Measurements from ENCODE around the gene IQSEC3.
"Not testable (repeated sequence)": the region's sequence is repeated elsewhere in the genome, so short reads cannot be mapped to it uniquely, and the experiment has no call there.

Gene IQSEC3

GRCh38 chr12:52902-53734 is 13.4 kb upstream of the IQSEC3 start:
- DNase-seq (ENCODE audit: low spot score), result not testable (repeated sequence)

DNA sequence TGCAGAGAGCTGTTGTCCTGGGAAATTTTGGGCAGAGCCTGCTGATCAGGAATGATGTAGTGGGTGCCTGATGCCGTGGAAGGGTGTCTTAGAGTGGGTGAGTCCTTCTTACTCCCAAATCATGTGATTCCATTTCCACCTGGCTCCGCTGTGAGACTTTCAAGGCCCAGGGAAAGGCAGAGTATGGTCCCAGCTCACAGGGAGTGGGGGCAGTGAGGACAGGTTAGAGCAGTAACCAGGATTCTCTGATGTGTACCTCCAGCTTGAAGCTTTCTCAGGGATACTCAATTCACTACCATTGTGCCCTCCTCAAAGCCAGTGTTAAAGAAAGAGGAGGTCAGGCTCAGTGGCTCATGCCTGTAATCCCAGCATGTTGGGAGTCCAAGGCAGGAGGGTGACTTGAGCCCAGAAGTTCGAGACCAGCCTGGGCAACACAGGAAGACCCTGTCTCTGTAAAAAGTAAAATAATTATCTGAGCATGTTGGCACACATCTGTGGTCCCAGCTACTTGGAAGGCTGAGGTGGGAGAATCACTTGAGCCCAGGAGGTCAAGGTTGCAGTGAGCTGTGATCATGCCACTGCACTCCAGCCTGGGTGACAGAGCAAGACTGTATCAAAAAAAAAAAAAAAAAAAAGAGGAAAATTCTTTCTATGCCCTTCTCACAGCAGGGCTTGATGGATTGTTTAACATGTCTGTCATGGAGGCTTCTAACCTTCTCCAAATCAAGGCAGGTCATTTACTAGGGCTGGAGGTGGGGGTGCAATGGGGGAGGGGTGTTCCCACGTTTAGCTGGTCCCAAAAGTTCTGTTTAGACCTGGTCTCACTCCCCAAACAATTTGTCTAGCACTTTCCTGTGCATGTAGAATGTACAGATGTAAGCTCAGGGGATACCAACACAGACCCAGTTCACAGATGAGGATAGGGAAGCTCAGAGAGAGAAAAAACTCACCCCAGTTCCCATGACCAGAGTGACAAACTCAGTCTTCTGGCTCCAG is 12.5 kb upstream of the IQSEC3 start:
- DNase-seq (ENCODE audit: low spot score), result no peak

GRCh38 chr12:54750-55535 is 11.6 kb upstream of the IQSEC3 start:
- no peak for DNase-seq (ENCODE audit: low spot score)

DNA sequence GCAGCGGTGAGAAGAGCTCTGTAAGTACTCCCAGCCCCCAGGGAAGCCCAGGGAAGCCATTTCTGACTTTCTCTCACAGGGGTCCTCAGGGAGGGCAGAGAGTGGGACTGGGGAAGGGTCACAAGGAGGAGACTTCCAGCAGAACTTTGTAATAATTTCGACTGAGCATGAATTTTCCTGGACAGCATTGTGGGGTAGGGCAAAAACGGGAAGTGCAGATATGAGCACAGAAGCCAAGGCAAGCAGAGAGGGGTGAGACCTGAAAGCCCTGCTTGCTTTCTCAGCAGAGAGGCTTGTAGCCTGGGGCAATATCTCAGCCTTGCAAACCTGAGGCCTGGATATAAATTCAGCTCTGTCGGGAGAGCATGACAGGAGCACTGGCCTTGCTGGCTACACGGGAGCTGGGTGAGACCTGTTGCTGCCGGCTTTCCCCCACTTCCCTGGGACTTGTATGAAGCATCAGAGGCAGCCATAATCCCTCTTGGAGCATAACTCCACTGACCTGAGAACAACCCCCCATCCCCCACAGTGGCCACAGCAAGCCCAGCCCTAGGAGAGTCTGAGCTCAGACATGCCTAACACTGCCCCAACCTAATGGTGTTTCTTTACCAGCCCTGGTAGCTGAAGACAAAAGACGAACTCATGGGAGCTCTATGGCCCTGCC is 9.8 kb upstream of the IQSEC3 start:
- DNase-seq (ENCODE audit: low spot score), result no peak

GRCh38 chr12:57539-57938 is 9.0 kb upstream of the IQSEC3 start:
- DNase-seq (ENCODE audit: low spot score), result no peak

- no peak for DNase-seq (ENCODE audit: low spot score)
Observed at GRCh38 chr12:58832-59231, 7.7 kb upstream of the IQSEC3 start.

- not testable (repeated sequence) for DNase-seq (ENCODE audit: low spot score)
Observed at GRCh38 chr12:61845-62244, 4.7 kb upstream of the IQSEC3 start.

- not testable (repeated sequence) for DNase-seq (ENCODE audit: low spot score)
Observed at GRCh38 chr12:65491-66063, 990 bp upstream of the IQSEC3 start.

GRCh38 chr12:66782-67504 is 376 bp downstream of the IQSEC3 start:
- not testable (repeated sequence) for DNase-seq (ENCODE audit: low spot score)

- DNase-seq (ENCODE audit: low spot score), result not testable (repeated sequence)
Observed at GRCh38 chr12:69677-70076, 3.1 kb downstream of the IQSEC3 start.

DNA sequence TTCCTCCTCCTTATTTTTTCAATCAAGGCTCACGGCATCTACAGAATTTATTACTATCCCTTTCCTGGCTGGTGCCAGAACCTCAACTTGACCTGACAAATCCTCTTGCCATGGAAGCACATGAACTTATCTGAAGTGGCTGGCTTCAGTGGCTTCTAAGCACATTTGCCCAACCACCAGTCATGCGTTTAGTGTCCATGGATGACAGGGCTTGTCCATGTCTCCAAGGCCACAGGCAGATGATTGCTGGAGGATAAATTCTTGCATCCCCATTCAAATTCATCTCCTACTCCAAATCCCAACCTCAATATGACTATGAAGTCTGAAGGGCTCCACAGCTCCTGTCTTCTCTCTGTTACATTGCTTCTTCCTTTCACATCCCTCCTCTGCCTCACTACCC is 4.0 kb downstream of the IQSEC3 start:
- not testable (repeated sequence) for DNase-seq (ENCODE audit: low spot score)

GRCh38 chr12:72018-72417 is 5.5 kb downstream of the IQSEC3 start:
- DNase-seq (ENCODE audit: low spot score), result not testable (repeated sequence)

- not testable (repeated sequence) for DNase-seq (ENCODE audit: low spot score)
Observed at GRCh38 chr12:74420-75190, 8.0 kb downstream of the IQSEC3 start.

DNA sequence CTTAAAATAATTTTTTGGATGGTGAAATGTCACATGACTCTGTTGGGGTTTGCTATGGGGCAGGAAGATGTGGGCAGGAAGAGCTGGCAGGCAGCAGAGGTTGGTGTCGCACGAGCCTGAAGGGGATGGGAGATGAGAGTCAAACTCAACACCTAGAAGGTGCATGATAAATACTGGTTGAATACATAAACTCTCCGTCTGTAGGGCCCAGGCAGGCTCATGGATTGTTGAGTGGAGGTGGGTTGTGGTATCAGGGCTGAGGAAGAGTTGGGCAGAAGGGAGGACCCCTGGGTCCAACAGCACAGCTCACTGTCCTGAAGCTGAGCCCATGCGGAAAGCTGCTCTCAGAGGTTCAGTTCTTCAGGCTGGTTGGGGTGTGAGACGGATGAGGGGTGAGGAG is 9.0 kb downstream of the IQSEC3 start:
- not testable (repeated sequence) for DNase-seq (ENCODE audit: low spot score)

DNA sequence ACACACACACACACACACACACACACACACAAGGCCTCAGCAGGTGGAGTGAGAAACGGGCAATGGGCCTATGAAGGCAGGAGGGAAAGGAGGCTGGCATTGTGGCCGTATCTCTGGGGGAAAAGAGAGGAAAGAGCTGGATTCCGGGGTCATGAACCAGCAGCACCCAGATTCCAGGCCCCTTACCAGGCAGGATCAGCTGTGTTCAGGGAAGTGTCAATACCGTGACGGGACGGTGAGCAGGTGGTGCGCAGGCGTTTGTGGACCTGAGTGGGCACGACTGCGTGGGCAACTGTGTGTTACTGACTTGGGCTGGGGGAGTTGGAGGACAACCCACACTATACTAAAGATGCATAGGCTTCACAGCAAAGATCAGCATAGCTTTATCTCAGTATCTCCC is 9.5 kb downstream of the IQSEC3 start:
- DNase-seq (ENCODE audit: low spot score), result not testable (repeated sequence)

GRCh38 chr12:76551-76950 is 10.0 kb downstream of the IQSEC3 start:
- DNase-seq (ENCODE audit: low spot score), result not testable (repeated sequence)

DNA sequence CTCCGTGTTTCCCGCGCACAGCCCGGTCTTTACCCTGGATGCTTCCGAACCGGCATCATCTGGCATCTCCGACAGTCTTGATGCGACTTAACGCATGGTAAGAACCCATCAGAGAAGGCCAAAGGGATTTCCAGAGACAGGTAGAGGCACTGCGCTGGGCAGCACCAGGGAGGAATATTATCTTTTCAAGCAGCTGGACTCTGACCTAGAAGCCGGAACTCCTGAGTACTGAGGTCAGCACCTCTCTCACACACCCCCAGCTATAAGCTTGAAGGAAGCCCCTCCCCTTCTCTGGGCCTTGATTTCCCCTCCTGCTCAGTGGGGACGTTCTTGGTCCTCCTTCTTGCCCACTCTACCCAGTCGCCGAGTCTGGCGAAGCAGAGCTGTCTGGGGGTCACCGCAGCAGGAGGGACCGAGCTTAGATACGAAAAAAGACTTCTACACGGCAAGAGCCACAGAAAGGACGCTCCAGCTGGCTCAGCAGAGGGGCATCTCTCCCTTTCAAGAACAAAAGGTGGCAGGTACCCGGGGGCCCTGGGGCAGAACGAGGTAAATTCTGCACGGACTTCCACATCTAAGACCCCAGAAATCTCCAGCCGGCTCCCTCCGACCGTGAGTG is 10.6 kb downstream of the IQSEC3 start:
- DNase-seq (ENCODE audit: low spot score), result not testable (repeated sequence)

DNA sequence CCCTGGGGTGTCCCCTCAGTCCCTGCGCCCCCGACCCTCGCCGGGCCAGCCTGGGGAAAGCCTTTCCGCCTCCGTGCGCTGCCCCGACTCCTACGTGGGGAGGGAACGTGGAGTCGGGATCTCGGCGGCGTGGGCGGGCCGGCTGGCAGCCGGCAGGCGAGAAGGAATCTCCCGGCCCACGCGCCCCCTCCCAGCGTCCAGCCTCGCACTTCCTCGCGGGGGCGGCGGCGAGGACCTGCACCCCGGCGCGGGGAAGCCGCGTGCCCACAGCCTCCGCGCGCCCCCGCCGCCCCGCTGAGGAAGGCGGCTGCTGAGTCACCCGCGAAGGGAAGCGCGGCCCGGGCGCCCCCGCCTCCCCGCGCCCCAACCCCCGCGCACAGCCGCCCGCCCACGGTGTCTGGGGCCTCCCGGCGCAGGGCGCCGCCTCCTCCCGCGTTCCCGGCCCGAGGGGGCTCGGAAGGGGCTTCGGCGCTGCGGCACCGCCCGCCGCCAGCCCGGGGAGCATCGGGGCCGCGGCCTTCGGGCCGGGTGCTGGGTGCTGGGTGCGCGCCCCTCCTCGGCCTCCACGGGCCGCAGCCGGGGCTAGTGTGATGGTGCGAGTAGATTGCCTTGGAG is 11.3 kb downstream of the IQSEC3 start:
- DNase-seq (ENCODE audit: low spot score), result not testable (repeated sequence)

DNA sequence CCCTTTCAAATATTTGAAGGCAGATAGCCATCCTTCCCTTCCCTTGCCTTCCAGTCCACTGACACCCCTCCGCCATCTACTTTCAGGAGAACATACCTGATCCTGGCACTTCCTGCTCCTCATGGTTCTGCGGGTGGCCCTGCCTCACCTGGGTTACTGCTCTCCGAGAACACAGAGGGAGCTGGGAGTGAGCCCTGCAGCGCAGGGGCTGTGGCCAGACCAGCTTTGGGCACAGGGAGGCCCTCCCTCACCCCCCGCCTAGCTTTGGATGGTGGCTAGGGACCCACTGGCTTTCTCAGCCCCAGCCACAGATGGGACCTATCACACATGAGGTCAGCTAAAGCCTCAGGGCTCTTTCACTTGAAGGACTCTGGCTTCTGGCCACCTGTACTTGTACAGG is 12.4 kb downstream of the IQSEC3 start:
- DNase-seq (ENCODE audit: low spot score), result no peak

Measured in kidney capillary endothelial cell (primary cell).